Measurements from ENCODE around the gene XYLT1.

GRCh38 chr16:17159617-17160016 lies 311.1 kb downstream of the XYLT1 start:
- TF ChIP-seq CTCF (conservative IDR thresholded peaks at IDR 0.05) (no peak), EZH2 (IDR thresholded peaks at IDR 0.05; ENCODE audit: low read depth) (no peak)

Data from PC-9 (cell line).